Measurements from ENCODE around the gene CDH22. TPM values are rescaled to one million over a fixed set of nuclear protein-coding genes. Genes with fewer than 3 reads are reported as not detected.

CDH22 gene
- total and polyA plus RNA-seq, 10 donors: not detected

- intact Hi-C loops (cut with DNase I; ENCODE audit: low total_unique reads): no loop called here
- no peak overlapping the region for H3K27ac ChIP-seq
Observed at GRCh38 chr20:46148313-46149208, 159.7 kb downstream of the CDH22 start.

GRCh38 chr20:46145713-46146112 lies 162.6 kb downstream of the CDH22 start:
- H3K4me3 ChIP-seq: no peak overlapping the region
- peaks cover 0 to 19% (median 9%) of the 10 kb centered on the region in 7 donors for H3K27me3 ChIP-seq (replicated peaks in 1 of 7)
- WGBS, 5 donors: 45 to 73% (median 58%) methylated on average over 3 of the region's 3 CpGs
- H3K27ac ChIP-seq: no peak overlapping the region
- no peaks in the 10 kb centered on the region for H3K4me1 ChIP-seq
- no peaks in the 10 kb centered on the region for H3K36me3 ChIP-seq
- DNase-seq: no peak
- no peaks in the 10 kb centered on the region for H3K9me3 ChIP-seq
- TF ChIP-seq POLR2AphosphoS5 (IDR thresholded peaks at IDR 0.05): no peak
- TF ChIP-seq POLR2A (IDR thresholded peaks at IDR 0.05): no peak
- TF ChIP-seq CTCF (IDR thresholded peaks at IDR 0.05 in 8 of 11, conservative IDR thresholded peaks at IDR 0.05 in 3 of 11): no peak
- intact Hi-C loops (cut with DNase I; ENCODE audit: low total_unique reads): no loop called here

More at GRCh38 chr20:46148313-46149208, 159.7 kb downstream of the CDH22 start:
- H3K4me3 ChIP-seq: no peak overlapping the region
- peak; percentile 17 for DNase-seq
- no peaks in the 10 kb centered on the region for H3K4me1 ChIP-seq
- H3K9me3 ChIP-seq: no peaks in the 10 kb centered on the region
- peaks cover 0 to 28% (median 0%) of the 10 kb centered on the region in 7 donors for H3K27me3 ChIP-seq (replicated peaks in 1 of 7)
- 80 to 89% (median 81%) methylated on average over 13 to 14 of the region's 14 CpGs for WGBS, 5 donors
- no peak for TF ChIP-seq CTCF (IDR thresholded peaks at IDR 0.05 in 8 of 11, conservative IDR thresholded peaks at IDR 0.05 in 3 of 11)
- no peak for TF ChIP-seq POLR2AphosphoS5 (IDR thresholded peaks at IDR 0.05)
- TF ChIP-seq POLR2A (IDR thresholded peaks at IDR 0.05): no peak
- H3K36me3 ChIP-seq: no peaks in the 10 kb centered on the region

GRCh38 chr20:46144432-46145025 lies 163.8 kb downstream of the CDH22 start:
- H3K27ac ChIP-seq: no peak overlapping the region
- DNase-seq: no peak
- H3K4me1 ChIP-seq: no peaks in the 10 kb centered on the region
- H3K36me3 ChIP-seq: no peaks in the 10 kb centered on the region
- H3K9me3 ChIP-seq: no peaks in the 10 kb centered on the region
- intact Hi-C loops (cut with DNase I; ENCODE audit: low total_unique reads): no loop called here
- H3K27me3 ChIP-seq (replicated peaks in 1 of 7): peaks cover 0 to 27% (median 10%) of the 10 kb centered on the region in 7 donors
- H3K4me3 ChIP-seq: no peak overlapping the region
- TF ChIP-seq POLR2AphosphoS5 (IDR thresholded peaks at IDR 0.05) (no peak), POLR2A (IDR thresholded peaks at IDR 0.05) (no peak), CTCF (IDR thresholded peaks at IDR 0.05 in 8 of 11, conservative IDR thresholded peaks at IDR 0.05 in 3 of 11) (no peak)
- 77 to 86% (median 82%) methylated on average over 8 of the region's 8 CpGs for WGBS, 5 donors

- no peaks in the 10 kb centered on the region for H3K36me3 ChIP-seq
- 42 to 53% (median 49%) methylated on average over 5 of the region's 5 CpGs for WGBS, 5 donors
- H3K27me3 ChIP-seq (replicated peaks in 1 of 7): peaks cover 0 to 49% (median 15%) of the 10 kb centered on the region in 7 donors
- no peak overlapping the region for H3K4me3 ChIP-seq
- TF ChIP-seq POLR2A (IDR thresholded peaks at IDR 0.05): no peak
- no peak for TF ChIP-seq CTCF (IDR thresholded peaks at IDR 0.05 in 8 of 11, conservative IDR thresholded peaks at IDR 0.05 in 3 of 11)
- no peak for TF ChIP-seq POLR2AphosphoS5 (IDR thresholded peaks at IDR 0.05)
- H3K4me1 ChIP-seq: no peaks in the 10 kb centered on the region
- no peak for DNase-seq
- intact Hi-C loops (cut with DNase I; ENCODE audit: low total_unique reads): no loop called here
- H3K9me3 ChIP-seq: no peaks in the 10 kb centered on the region
- no peak overlapping the region for H3K27ac ChIP-seq
Observed at GRCh38 chr20:46142124-46142523, 166.2 kb downstream of the CDH22 start.

All from spleen (tissue), 11 donors.